SKM-1 treated with dmso at 0.1 percent for 144 hours (cell line): ENCODE results near the gene KDSR.
A peak's percentile ranks its signal among the peaks of the same experiment; 100 is the strongest.

Experiments
- DNase-seq: peaks from one replicate; lab custom pipeline; 2025; ENCODE audit not compliant: unreplicated experiment; lab: John Stamatoyannopoulos, UW

KDSR gene

GRCh38 chr18:63367053-63367953 lies at the start of gene KDSR:
Gene KDSR (minus strand): TSS chr18:63367206. CDS start chr18:63367118, 88 bp downstream.
- peak; percentile 94 for DNase-seq

- no peak for DNase-seq
Measured at GRCh38 chr18:63412953-63413352, 45.9 kb upstream of the KDSR start.

GRCh38 chr18:63410792-63411191 lies 43.8 kb upstream of the KDSR start:
- no peak for DNase-seq

GRCh38 chr18:63409301-63409700 lies 42.3 kb upstream of the KDSR start:
- DNase-seq, result no peak

GRCh38 chr18:63407734-63408133 lies 40.7 kb upstream of the KDSR start:
- no peak for DNase-seq

GRCh38 chr18:63405986-63406385 lies 39.0 kb upstream of the KDSR start:
- no peak for DNase-seq

GRCh38 chr18:63402246-63403162 lies 35.5 kb upstream of the KDSR start:
- no peak for DNase-seq

GRCh38 chr18:63399300-63399699 lies 32.3 kb upstream of the KDSR start:
- no peak for DNase-seq

GRCh38 chr18:63397349-63397748 lies 30.3 kb upstream of the KDSR start:
- no peak for DNase-seq

GRCh38 chr18:63395503-63395902 lies 28.5 kb upstream of the KDSR start:
- DNase-seq, result no peak

- DNase-seq, result no peak
Measured at GRCh38 chr18:63394954-63395353, 27.9 kb upstream of the KDSR start.

- no peak for DNase-seq
Measured at GRCh38 chr18:63387861-63388260, 20.9 kb upstream of the KDSR start.

GRCh38 chr18:63382843-63383242 lies 15.8 kb upstream of the KDSR start:
- DNase-seq, result no peak

GRCh38 chr18:63379639-63379962 lies 12.6 kb upstream of the KDSR start:
- DNase-seq, result no peak

- no peak for DNase-seq
Measured at GRCh38 chr18:63378919-63379638, 12.1 kb upstream of the KDSR start.

- no peak for DNase-seq
Measured at GRCh38 chr18:63377275-63377980, 10.4 kb upstream of the KDSR start.

GRCh38 chr18:63376538-63376937 lies 9.5 kb upstream of the KDSR start:
- peak; percentile 47 for DNase-seq

- no peak for DNase-seq
Measured at GRCh38 chr18:63374540-63374939, 7.5 kb upstream of the KDSR start.

- DNase-seq, result no peak
Measured at GRCh38 chr18:63373161-63373560, 6.2 kb upstream of the KDSR start.

GRCh38 chr18:63368611-63369010 lies 1.6 kb upstream of the KDSR start:
- no peak for DNase-seq
